Measurements from ENCODE around the gene ING3. TPM values are rescaled to one million over a fixed set of nuclear protein-coding genes. Genes with fewer than 3 reads are reported as not detected.

Gene ING3
- total RNA-seq, 1 donor from 2014 or later: 10.8 TPM

GRCh38 chr7:120987280-120987679 lies 36.7 kb downstream of the ING3 start:
- peaks cover 2% of the 10 kb centered on the region for H3K27me3 ChIP-seq (ENCODE audit: control insufficient read depth, insufficient read depth, low read length)
- no peak for DNase-seq (ENCODE audit: low read depth)
- FAIRE-seq: no peak
- no peak for TF ChIP-seq CTCF (IDR thresholded peaks at IDR 0.05; ENCODE audit: insufficient read depth, low read length, severe bottlenecking)
- H3K4me3 ChIP-seq (ENCODE audit: low read depth, low read length): no peak overlapping the region
- H3K36me3 ChIP-seq (ENCODE audit: control insufficient read depth, insufficient read depth, low read length): no peaks in the 10 kb centered on the region

GRCh38 chr7:120987683-120988590 lies 37.4 kb downstream of the ING3 start:
- TF ChIP-seq CTCF (IDR thresholded peaks at IDR 0.05; ENCODE audit: insufficient read depth, low read length, severe bottlenecking): peak; percentile 93
- Histone ChIP-seq H3K4me3 (ENCODE audit: low read depth, low read length) (peak overlapping the region; percentile 19), H3K27me3 (ENCODE audit: control insufficient read depth, insufficient read depth, low read length) (peaks cover 2% of the 10 kb centered on the region), H3K36me3 (ENCODE audit: control insufficient read depth, insufficient read depth, low read length) (no peaks in the 10 kb centered on the region)
- DNase-seq (ENCODE audit: low read depth): peak; percentile 82
- FAIRE-seq: no peak

- peak; percentile 48 for DNase-seq (ENCODE audit: low read depth)
- no peak for TF ChIP-seq CTCF (IDR thresholded peaks at IDR 0.05; ENCODE audit: insufficient read depth, low read length, severe bottlenecking)
- no peak for FAIRE-seq
- Histone ChIP-seq H3K4me3 (ENCODE audit: low read depth, low read length) (peak within 1 kb of the TSS; percentile 19), H3K36me3 (ENCODE audit: control insufficient read depth, insufficient read depth, low read length) (no peaks in the 10 kb centered on the region), H3K27me3 (ENCODE audit: control insufficient read depth, insufficient read depth, low read length) (peaks cover 2% of the 10 kb centered on the region)
These were observed 38.1 kb downstream of the ING3 start, which contains the start of gene CPED1 for GRCh38 chr7:120988591-120989256. TSS of gene CPED1 (plus strand) at chr7:120988711. CDS start at chr7:120989622, 911 bp downstream.

- peaks cover 2% of the 10 kb centered on the region for H3K27me3 ChIP-seq (ENCODE audit: control insufficient read depth, insufficient read depth, low read length)
- FAIRE-seq (no peak), DNase-seq (ENCODE audit: low read depth) (no peak)
- TF ChIP-seq CTCF (IDR thresholded peaks at IDR 0.05; ENCODE audit: insufficient read depth, low read length, severe bottlenecking): no peak
- H3K4me3 ChIP-seq (ENCODE audit: low read depth, low read length): no peak overlapping the region
- no peaks in the 10 kb centered on the region for H3K36me3 ChIP-seq (ENCODE audit: control insufficient read depth, insufficient read depth, low read length)
These were observed 39.0 kb downstream of the ING3 start for GRCh38 chr7:120989257-120990220.

GRCh38 chr7:120990468-120991118 lies 40.0 kb downstream of the ING3 start:
- TF ChIP-seq CTCF (IDR thresholded peaks at IDR 0.05; ENCODE audit: insufficient read depth, low read length, severe bottlenecking): no peak
- Histone ChIP-seq H3K27me3 (ENCODE audit: control insufficient read depth, insufficient read depth, low read length) (peaks cover 2% of the 10 kb centered on the region), H3K4me3 (ENCODE audit: low read depth, low read length) (no peak overlapping the region), H3K36me3 (ENCODE audit: control insufficient read depth, insufficient read depth, low read length) (no peaks in the 10 kb centered on the region)
- no peak for FAIRE-seq
- DNase-seq (ENCODE audit: low read depth): no peak

Data from bronchial epithelial cell (primary cell).